K562 (cell line): Measurements from ENCODE around the gene ATRN. TPM values are rescaled to one million over a fixed set of nuclear protein-coding genes. Genes with fewer than 3 reads are reported as not detected.

Experiments
- CREB1 ChIP-seq, 2 experiments: sonication (generic) in 1 of 2; formaldehyde crosslinking in 1 of 2; IDR thresholded peaks; 2 replicates each; pipeline versions ENCODE4 v1.6.1 to v1.8.0; 2012 to 2022; ENCODE audit warnings: inconsistent platforms in 1 of 2, mild to moderate bottlenecking in 1 of 2, missing genetic modification reagents in 1 of 2, moderate library complexity in 1 of 2
- CSDE1 ChIP-seq, 2 experiments: fragments of 450-650 bp; IDR thresholded peaks; 2 replicates each; pipeline ENCODE4 v1.6.1; 2016; ENCODE audit warnings: mild to moderate bottlenecking in 1 of 2
- DPF2 ChIP-seq: fragments of 450-650 bp; IDR thresholded peaks from 2 replicates; pipeline ENCODE4 v1.6.1; 2016
- EHMT2 ChIP-seq: fragments of 450-650 bp; IDR thresholded peaks from 2 replicates; pipeline ENCODE4 v1.6.1; 2018; ENCODE audit warnings: antibody characterized with exemption
- NCOA6 ChIP-seq: fragments of 450-650 bp; IDR thresholded peaks from 2 replicates; pipeline ENCODE4 v1.6.1; 2017; ENCODE audit warnings: mild to moderate bottlenecking
- POLR2AphosphoS5 ChIP-seq: IDR thresholded peaks from 2 replicates; pipeline ENCODE4 v1.6.1; 2011; ENCODE audit warnings: mild to moderate bottlenecking, low read depth, low read length, moderate library complexity; ENCODE audit not compliant: control insufficient read depth, insufficient read depth
- RB1 ChIP-seq: fragments of 450-650 bp; IDR thresholded peaks from 2 replicates; pipeline ENCODE4 v1.6.1; 2017; ENCODE audit warnings: low read depth, mild to moderate bottlenecking
- SAFB ChIP-seq: fragments of 200-400 bp; formaldehyde crosslinking; IDR thresholded peaks from 2 replicates; pipeline ENCODE4 v1.6.1; 2017; ENCODE audit warnings: low read depth, low read length, borderline replicate concordance
- SLC30A9 ChIP-seq: fragments of 250-450 bp; sonication (Bioruptor Pico); IDR thresholded peaks from 2 replicates; pipeline ENCODE4 v1.8.0; 2022; ENCODE audit warnings: mild to moderate bottlenecking, moderate library complexity
- TAL1 ChIP-seq: fragments of 450-650 bp; IDR thresholded peaks from 2 replicates; pipeline ENCODE4 v1.6.1; 2016; ENCODE audit warnings: mild to moderate bottlenecking
- TEAD1 ChIP-seq, 2 experiments: fragments of 450-650 bp in 1 of 2; sonication (generic) in 1 of 2; formaldehyde crosslinking; IDR thresholded peaks; 2 replicates each; pipeline versions ENCODE4 v1.4.0 to v1.8.0; 2020 to 2022; ENCODE audit warnings: mild to moderate bottlenecking in 2 of 2, missing genetic modification reagents in 1 of 2
- TEAD2 ChIP-seq: fragments of 450-650 bp; IDR thresholded peaks from 2 replicates; pipeline ENCODE4 v1.6.1; 2016; ENCODE audit warnings: missing genetic modification characterization, control low read depth, missing compliant biosample characterization
- ZNF253 ChIP-seq: fragments of 250-450 bp; sonication (Bioruptor Pico); conservative IDR thresholded peaks from 2 replicates; pipeline ENCODE4 v1.6.1; 2021; ENCODE audit warnings: mild to moderate bottlenecking
- ZNF445 ChIP-seq: fragments of 250-450 bp; sonication (Bioruptor Pico); IDR thresholded peaks from 2 replicates; pipeline ENCODE4 v1.4.0; 2020; ENCODE audit warnings: low read depth, mild to moderate bottlenecking, moderate library complexity
- ZNF830 ChIP-seq: fragments of 250-450 bp; sonication (Bioruptor Pico); IDR thresholded peaks from 2 replicates; pipeline ENCODE4 v1.5.0; 2021; ENCODE audit warnings: mild to moderate bottlenecking
- polyA plus RNA-seq, 8 experiments: library from polyadenylated mRNA; depleted of rRNA in 4 of 8; stranded (reverse) in 5 of 8; unstranded in 3 of 8; fragments of >200 nt; fragmentation: Nextera tagmentation in 2 of 8; fragmentation: Illumina TruSeq in 1 of 8; extraction: Ambion mirVana in 2 of 8; extraction: Trizol in 1 of 8; gene quantifications; 2 replicates each; pipeline versions ENCODE4 v1.2.1 to v1.2.3, GENCODE V29; 2011 to 2014; ENCODE audit warnings: inconsistent platforms in 1 of 8, missing spikeins in 1 of 8
- total RNA-seq, 7 experiments: library from RNA; depleted of rRNA in 6 of 7; stranded (reverse); fragments of >200 nt in 6 of 7; fragmentation: Illumina TruSeq in 2 of 7; extraction: Trizol in 2 of 7; gene quantifications; 2 replicates each; pipeline versions ENCODE4 v1.2.1 to v1.2.3, GENCODE V29; 2011 to 2021; ENCODE audit warnings: low replicate concordance in 1 of 7
- TF ChIP-seq, protein P1 (sequence below): fragments of 450-650 bp; formaldehyde crosslinking; IDR thresholded peaks from 2 replicates; pipeline ENCODE4 v1.4.0; 2022; ENCODE audit warnings: mild to moderate bottlenecking, moderate library complexity
- TF ChIP-seq, protein P2 (sequence below): fragments of 200-800 bp; sonication (Bioruptor generic); IDR thresholded peaks from 2 replicates; pipeline ENCODE4 v1.6.1; 2017; ENCODE audit warnings: missing genetic modification characterization, missing compliant biosample characterization
- TF ChIP-seq, protein P3 (sequence below): fragments of 450-650 bp; IDR thresholded peaks from 2 replicates; pipeline ENCODE4 v1.6.1; 2016; ENCODE audit warnings: antibody characterized with exemption

Gene ATRN
- total and polyA plus RNA-seq, 9 of the 15 experiments (the other 6 are each of a cell fraction or from before 2014, with no cell fraction given): 0.69 to 16.5 (median 7.6) TPM

DNA sequence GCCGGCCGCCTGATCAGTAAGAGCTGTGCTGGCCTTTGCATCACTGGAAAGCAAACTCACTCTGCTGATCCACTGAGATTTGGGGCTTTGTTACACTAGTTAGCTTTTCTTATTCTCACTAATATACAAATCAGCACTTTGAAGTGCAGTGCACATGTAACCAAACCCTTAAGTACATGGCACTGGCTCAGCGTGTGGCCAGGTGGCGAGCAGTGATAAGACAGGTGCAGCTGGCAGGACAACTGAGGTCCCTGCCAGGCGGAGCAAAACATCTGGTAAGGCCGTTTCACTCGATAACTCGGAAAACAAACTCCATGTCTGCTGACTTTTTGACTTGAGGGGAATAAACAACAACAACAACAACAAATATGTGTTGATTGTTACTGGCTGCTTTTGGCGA, 181.4 kb downstream of the ATRN start (continued):
- TF ChIP-seq EHMT2 (no peak), DPF2 (0 out of 2 replicates have a peak, but pooled peaks have one; percentile 24), CSDE1 (IDR thresholded peaks at IDR 0.05) (no peak), TAL1 (peak; percentile 66; the same call in 1 of the 2 replicates), NCOA6 (no peak), CREB1 (IDR thresholded peaks at IDR 0.05) (no peak), CREB1 (CRISPR knock-in tag; IDR thresholded peaks at IDR 0.05) (0 out of 2 replicates have a peak, but pooled peaks have one; percentile 11), ZNF253 (CRISPR knock-in tag) (no peak), RB1 (no peak), ZNF445 (CRISPR knock-in tag) (no peak), TEAD2 (tag) (no peak), SAFB (no peak), ZNF830 (CRISPR knock-in tag) (no peak), TEAD1 (CRISPR knock-in tag; IDR thresholded peaks at IDR 0.05) (no peak), SLC30A9 (CRISPR knock-in tag) (no peak), POLR2AphosphoS5 (peak; percentile 29; the same call in 1 of the 2 replicates)
- TF ChIP-seq, protein P1, sequence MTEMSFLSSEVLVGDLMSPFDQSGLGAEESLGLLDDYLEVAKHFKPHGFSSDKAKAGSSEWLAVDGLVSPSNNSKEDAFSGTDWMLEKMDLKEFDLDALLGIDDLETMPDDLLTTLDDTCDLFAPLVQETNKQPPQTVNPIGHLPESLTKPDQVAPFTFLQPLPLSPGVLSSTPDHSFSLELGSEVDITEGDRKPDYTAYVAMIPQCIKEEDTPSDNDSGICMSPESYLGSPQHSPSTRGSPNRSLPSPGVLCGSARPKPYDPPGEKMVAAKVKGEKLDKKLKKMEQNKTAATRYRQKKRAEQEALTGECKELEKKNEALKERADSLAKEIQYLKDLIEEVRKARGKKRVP (CRISPR knock-in tag): no peak
- TF ChIP-seq, protein P2, sequence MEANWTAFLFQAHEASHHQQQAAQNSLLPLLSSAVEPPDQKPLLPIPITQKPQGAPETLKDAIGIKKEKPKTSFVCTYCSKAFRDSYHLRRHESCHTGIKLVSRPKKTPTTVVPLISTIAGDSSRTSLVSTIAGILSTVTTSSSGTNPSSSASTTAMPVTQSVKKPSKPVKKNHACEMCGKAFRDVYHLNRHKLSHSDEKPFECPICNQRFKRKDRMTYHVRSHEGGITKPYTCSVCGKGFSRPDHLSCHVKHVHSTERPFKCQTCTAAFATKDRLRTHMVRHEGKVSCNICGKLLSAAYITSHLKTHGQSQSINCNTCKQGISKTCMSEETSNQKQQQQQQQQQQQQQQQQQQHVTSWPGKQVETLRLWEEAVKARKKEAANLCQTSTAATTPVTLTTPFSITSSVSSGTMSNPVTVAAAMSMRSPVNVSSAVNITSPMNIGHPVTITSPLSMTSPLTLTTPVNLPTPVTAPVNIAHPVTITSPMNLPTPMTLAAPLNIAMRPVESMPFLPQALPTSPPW: no peak
- TF ChIP-seq, protein P3, sequence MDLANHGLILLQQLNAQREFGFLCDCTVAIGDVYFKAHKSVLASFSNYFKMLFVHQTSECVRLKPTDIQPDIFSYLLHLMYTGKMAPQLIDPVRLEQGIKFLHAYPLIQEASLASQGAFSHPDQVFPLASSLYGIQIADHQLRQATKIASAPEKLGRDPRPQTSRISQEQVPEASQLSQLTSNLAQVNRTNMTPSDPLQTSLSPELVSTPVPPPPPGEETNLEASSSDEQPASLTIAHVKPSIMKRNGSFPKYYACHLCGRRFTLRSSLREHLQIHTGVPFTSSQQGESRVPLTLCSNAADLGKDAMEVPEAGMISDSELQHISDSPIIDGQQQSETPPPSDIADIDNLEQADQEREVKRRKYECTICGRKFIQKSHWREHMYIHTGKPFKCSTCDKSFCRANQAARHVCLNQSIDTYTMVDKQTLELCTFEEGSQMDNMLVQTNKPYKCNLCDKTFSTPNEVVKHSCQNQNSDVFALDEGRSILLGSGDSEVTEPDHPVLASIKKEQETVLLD: no peak
